A549 (cell line): ENCODE measurements around the gene ZKSCAN5.

ENCODE experiments used
- CBX2 ChIP-seq: fragments of 200-600 bp; sonication (generic); IDR thresholded peaks from 2 replicates; pipeline ENCODE4 v1.6.1; 2016; ENCODE audit warnings: low read depth, mild to moderate bottlenecking, borderline replicate concordance
- CHD2 ChIP-seq: fragments of 150-350 bp; IDR thresholded peaks from 2 replicates; pipeline ENCODE4 v1.6.1; 2014; ENCODE audit warnings: low read length; ENCODE audit not compliant: partially characterized antibody
- CTCF ChIP-seq: fragments of >200 bp; sonication (Bioruptor Twin); formaldehyde crosslinking; IDR thresholded peaks from 3 replicates; pipeline ENCODE4 v1.5.1; 2016
- EHMT2 ChIP-seq: fragments of 200-600 bp; sonication (generic); IDR thresholded peaks from 2 replicates; pipeline ENCODE4 v1.6.1; 2016; ENCODE audit warnings: antibody characterized with exemption, low read depth, mild to moderate bottlenecking, moderate library complexity
- ELK1 ChIP-seq: fragments of 150-350 bp; IDR thresholded peaks from 2 replicates; pipeline ENCODE4 v1.6.1; 2014; ENCODE audit warnings: low read depth, mild to moderate bottlenecking, low read length
- FOSL2 ChIP-seq, 2 experiments: fragments of 450-650 bp in 1 of 2; fragments of >200 bp in 1 of 2; sonication (Bioruptor Twin) in 1 of 2; formaldehyde crosslinking; IDR thresholded peaks; 2 replicates each; pipeline versions ENCODE4 v1.5.0 to v1.6.1; 2016 to 2020; ENCODE audit warnings: mild to moderate bottlenecking in 1 of 2, moderate library complexity in 1 of 2
- JUNB ChIP-seq: fragments of >200 bp; sonication (Bioruptor Twin); formaldehyde crosslinking; IDR thresholded peaks from 2 replicates; pipeline ENCODE4 v1.6.1; 2016
- MYC ChIP-seq: IDR thresholded peaks from 2 replicates; pipeline ENCODE4 v1.6.1; 2012; ENCODE audit warnings: mild to moderate bottlenecking, inconsistent platforms, low read length, improper control_type of control experiment, borderline replicate concordance
- PHF8 ChIP-seq: fragments of 200-600 bp; sonication (generic); IDR thresholded peaks from 2 replicates; pipeline ENCODE4 v1.6.1; 2016; ENCODE audit warnings: low read depth, mild to moderate bottlenecking, antibody characterized with exemption, moderate library complexity, borderline replicate concordance
- POLR2A ChIP-seq: IDR thresholded peaks from 2 replicates; pipeline ENCODE4 v1.6.1; 2012; ENCODE audit warnings: mild to moderate bottlenecking, low read length
- RCOR1 ChIP-seq: fragments of 150-350 bp; IDR thresholded peaks from 2 replicates; pipeline ENCODE4 v1.6.1; 2014; ENCODE audit warnings: antibody characterized with exemption, low read length, low read depth
- RNF2 ChIP-seq: fragments of 200-600 bp; sonication (generic); IDR thresholded peaks from 2 replicates; pipeline ENCODE4 v1.6.1; 2016; ENCODE audit warnings: low read depth, mild to moderate bottlenecking, antibody characterized with exemption, moderate library complexity, borderline replicate concordance
- USF2 ChIP-seq: fragments of 450-650 bp; IDR thresholded peaks from 2 replicates; pipeline ENCODE4 v1.6.1; 2014; ENCODE audit warnings: antibody characterized with exemption

- TF ChIP-seq CTCF: no peak
- TF ChIP-seq FOSL2 (IDR thresholded peaks at IDR 0.05): no peak
- TF ChIP-seq FOSL2 (CRISPR knock-in tag; IDR thresholded peaks at IDR 0.05): no peak
- TF ChIP-seq JUNB: no peak
- TF ChIP-seq RNF2: no peak
- TF ChIP-seq CHD2: no peak
- TF ChIP-seq MYC: no peak
- TF ChIP-seq POLR2A: no peak
- TF ChIP-seq USF2: no peak
- TF ChIP-seq EHMT2: no peak
- no peak for TF ChIP-seq CBX2
- no peak for TF ChIP-seq RCOR1
- TF ChIP-seq PHF8: no peak
- no peak for TF ChIP-seq ELK1
Observed at GRCh38 chr7:99521399-99521798, 16.9 kb downstream of the ZKSCAN5 start.
